Activated naive CD4-positive, alpha-beta T cell treated with Interleukin-2 at 50 U/mL for 16 hours (primary cell): Measurements from ENCODE around the gene MT1E.
A peak's percentile ranks its signal among the peaks of the same experiment; 100 is the strongest.
"Not testable (repeated sequence)": the region's sequence is repeated elsewhere in the genome, so short reads cannot be mapped to it uniquely, and the experiment has no call there.

Experiments used
- DNase-seq: peaks from one replicate; pipeline ENCODE4 v3.0.0-alpha.2; 2020

MT1E gene

GRCh38 chr16:56607675-56608042 lies 17.9 kb upstream of the MT1E start:
- no peak for DNase-seq

GRCh38 chr16:56608043-56608875 lies 17.3 kb upstream of the MT1E start, which contains the start of gene MT2A:
TSS of gene MT2A (plus strand) at chr16:56608584. CDS start at chr16:56608656, 72 bp downstream.
- peak; percentile 91 for DNase-seq

- DNase-seq: no peak
These were observed 16.6 kb upstream of the MT1E start for GRCh38 chr16:56608876-56609462.

GRCh38 chr16:56609463-56609921 lies 16.1 kb upstream of the MT1E start:
- peak; percentile 69 for DNase-seq

GRCh38 chr16:56610017-56610608 lies 15.5 kb upstream of the MT1E start:
- peak; percentile 79 for DNase-seq

GRCh38 chr16:56610609-56611111 lies 14.9 kb upstream of the MT1E start:
- no peak for DNase-seq

GRCh38 chr16:56611281-56611833 lies 14.2 kb upstream of the MT1E start:
- DNase-seq: no peak

GRCh38 chr16:56613706-56614105 lies 11.9 kb upstream of the MT1E start:
- no peak for DNase-seq

GRCh38 chr16:56614549-56614991 lies 11.0 kb upstream of the MT1E start:
- DNase-seq: no peak

GRCh38 chr16:56615353-56615752 lies 10.2 kb upstream of the MT1E start:
- DNase-seq: no peak

GRCh38 chr16:56616608-56617211 lies 8.9 kb upstream of the MT1E start:
- no peak for DNase-seq

- DNase-seq: peak; percentile 34
These were observed 8.1 kb upstream of the MT1E start for GRCh38 chr16:56617212-56618085.

- no peak for DNase-seq
These were observed 7.4 kb upstream of the MT1E start for GRCh38 chr16:56618138-56618537.

- DNase-seq: no peak
These were observed 5.2 kb upstream of the MT1E start for GRCh38 chr16:56620339-56620897.

- DNase-seq: not testable (repeated sequence)
These were observed 3.7 kb upstream of the MT1E start for GRCh38 chr16:56621665-56622445.

GRCh38 chr16:56623184-56623583 lies 2.4 kb upstream of the MT1E start:
- DNase-seq: not testable (repeated sequence)

GRCh38 chr16:56623637-56624036 lies 1.9 kb upstream of the MT1E start:
- DNase-seq: no peak

- no peak for DNase-seq
These were observed 518 bp downstream of the MT1E start for GRCh38 chr16:56625943-56626654.

- DNase-seq: no peak
These were observed 1.1 kb downstream of the MT1E start for GRCh38 chr16:56626685-56627084.
